Measurements from ENCODE around the gene SEC24C. TPM values are rescaled to one million over a fixed set of nuclear protein-coding genes. Genes with fewer than 3 reads are reported as not detected.

The SEC24C gene
- total and polyA plus RNA-seq, 7 donors: 28.8 to 60.5 (median 52.3) TPM

DNA sequence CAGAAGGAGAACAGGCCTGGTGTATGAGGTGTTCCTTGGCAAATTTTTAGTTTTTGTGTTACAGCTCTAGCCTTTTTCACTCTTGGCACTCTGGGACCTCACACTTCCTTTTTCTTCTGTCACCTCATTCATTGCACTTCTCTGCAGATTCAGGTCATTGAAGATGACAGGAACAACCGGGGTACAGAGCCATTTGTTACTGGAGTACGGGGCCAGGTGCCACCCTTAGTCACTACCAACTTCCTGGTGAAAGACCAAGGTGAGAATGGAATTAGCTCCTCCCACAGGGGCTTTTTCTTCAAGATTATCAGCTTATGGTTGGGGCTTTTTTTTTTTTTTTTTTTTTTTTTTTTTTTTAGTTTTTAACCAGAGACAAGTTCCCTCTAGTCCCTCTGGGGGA, 19.2 kb downstream of the SEC24C start:
- 70 to 79% (median 74%) methylated on average over 2 of the region's 2 CpGs for WGBS, 3 donors
- intact Hi-C loops (cut with DNase I): no loop called here
- Histone ChIP-seq H3K27me3 (ENCODE audit: insufficient read depth in 3 of 3, low read length in 2 of 3) (no peaks in the 10 kb centered on the region), H3K4me3 (no peak overlapping the region), H3K36me3 (ENCODE audit: insufficient read depth in 1 of 2, low read depth in 1 of 2) (peaks cover 31 to 99% of the 10 kb centered on the region in 2 donors), H3K27ac (no peak overlapping the region), H3K4me1 (no peaks in the 10 kb centered on the region), H3K9me3 (no peaks in the 10 kb centered on the region)
- TF ChIP-seq, protein P1, sequence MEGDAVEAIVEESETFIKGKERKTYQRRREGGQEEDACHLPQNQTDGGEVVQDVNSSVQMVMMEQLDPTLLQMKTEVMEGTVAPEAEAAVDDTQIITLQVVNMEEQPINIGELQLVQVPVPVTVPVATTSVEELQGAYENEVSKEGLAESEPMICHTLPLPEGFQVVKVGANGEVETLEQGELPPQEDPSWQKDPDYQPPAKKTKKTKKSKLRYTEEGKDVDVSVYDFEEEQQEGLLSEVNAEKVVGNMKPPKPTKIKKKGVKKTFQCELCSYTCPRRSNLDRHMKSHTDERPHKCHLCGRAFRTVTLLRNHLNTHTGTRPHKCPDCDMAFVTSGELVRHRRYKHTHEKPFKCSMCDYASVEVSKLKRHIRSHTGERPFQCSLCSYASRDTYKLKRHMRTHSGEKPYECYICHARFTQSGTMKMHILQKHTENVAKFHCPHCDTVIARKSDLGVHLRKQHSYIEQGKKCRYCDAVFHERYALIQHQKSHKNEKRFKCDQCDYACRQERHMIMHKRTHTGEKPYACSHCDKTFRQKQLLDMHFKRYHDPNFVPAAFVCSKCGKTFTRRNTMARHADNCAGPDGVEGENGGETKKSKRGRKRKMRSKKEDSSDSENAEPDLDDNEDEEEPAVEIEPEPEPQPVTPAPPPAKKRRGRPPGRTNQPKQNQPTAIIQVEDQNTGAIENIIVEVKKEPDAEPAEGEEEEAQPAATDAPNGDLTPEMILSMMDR (IDR thresholded peaks at IDR 0.05): no peak
- ATAC-seq (no peak), DNase-seq (no peak)

DNA sequence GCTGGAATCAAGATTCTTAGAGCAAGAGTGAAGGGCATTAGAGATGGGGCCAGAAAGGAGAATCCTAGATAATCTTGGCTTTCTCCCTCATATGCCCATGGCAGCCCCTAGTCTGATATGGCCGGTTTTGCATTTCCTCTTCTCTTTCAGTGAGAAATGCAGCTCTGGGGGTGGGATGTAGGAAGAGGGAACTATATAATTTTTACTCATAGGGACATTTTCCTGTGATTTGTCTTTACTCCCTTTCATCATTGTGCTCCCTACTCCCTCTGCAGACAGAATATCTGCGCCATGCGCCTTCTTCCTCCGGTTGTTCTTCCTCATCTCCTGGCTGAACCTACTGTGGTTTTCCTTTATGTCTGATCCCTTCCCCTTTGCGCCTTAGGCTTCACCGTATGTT, 20.9 kb downstream of the SEC24C start:
- no peak overlapping the region for H3K27ac ChIP-seq
- no peaks in the 10 kb centered on the region for H3K4me1 ChIP-seq
- 93 to 96% (median 94%) methylated on average over 6 of the region's 6 CpGs for WGBS, 3 donors
- H3K9me3 ChIP-seq: no peaks in the 10 kb centered on the region
- H3K4me3 ChIP-seq: no peak overlapping the region
- intact Hi-C loops (cut with DNase I): no loop called here
- DNase-seq (no peak), ATAC-seq (no peak)
- no peaks in the 10 kb centered on the region for H3K27me3 ChIP-seq (ENCODE audit: insufficient read depth in 3 of 3, low read length in 2 of 3)
- peaks cover 31 to 100% of the 10 kb centered on the region in 2 donors for H3K36me3 ChIP-seq (ENCODE audit: insufficient read depth in 1 of 2, low read depth in 1 of 2)
- TF ChIP-seq, protein P1 (IDR thresholded peaks at IDR 0.05): no peak

DNA sequence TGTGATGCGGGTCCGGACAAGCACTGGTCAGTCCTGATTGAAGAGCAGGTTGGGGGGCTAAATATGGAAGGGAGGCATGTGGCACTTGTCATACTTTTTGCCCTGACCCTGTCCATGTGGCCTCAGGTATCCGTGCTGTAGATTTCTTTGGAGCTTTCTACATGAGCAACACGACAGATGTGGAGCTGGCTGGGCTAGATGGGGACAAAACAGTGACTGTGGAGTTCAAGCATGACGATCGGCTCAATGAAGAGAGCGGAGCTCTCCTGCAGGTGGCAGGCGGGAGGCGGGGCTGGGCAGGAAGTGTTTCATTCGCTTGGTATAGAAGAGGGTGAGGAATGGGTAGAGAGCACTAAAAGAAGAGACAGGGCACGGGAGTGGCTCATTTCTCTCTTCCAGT, 24.7 kb downstream of the SEC24C start:
- WGBS, 3 donors: 58 to 68% (median 64%) methylated on average over 11 of the region's 11 CpGs
- H3K9me3 ChIP-seq: no peaks in the 10 kb centered on the region
- H3K36me3 ChIP-seq (ENCODE audit: insufficient read depth in 1 of 2, low read depth in 1 of 2): peaks cover 11 to 79% of the 10 kb centered on the region in 2 donors
- ATAC-seq (no peak), DNase-seq (no peak)
- TF ChIP-seq, protein P1 (IDR thresholded peaks at IDR 0.05): no peak
- H3K4me1 ChIP-seq: peaks cover 13% of the 10 kb centered on the region
- no peaks in the 10 kb centered on the region for H3K27me3 ChIP-seq (ENCODE audit: insufficient read depth in 3 of 3, low read length in 2 of 3)
- H3K4me3 ChIP-seq: no peak overlapping the region
- no peak overlapping the region for H3K27ac ChIP-seq
- intact Hi-C loops (cut with DNase I): no loop called here

DNA sequence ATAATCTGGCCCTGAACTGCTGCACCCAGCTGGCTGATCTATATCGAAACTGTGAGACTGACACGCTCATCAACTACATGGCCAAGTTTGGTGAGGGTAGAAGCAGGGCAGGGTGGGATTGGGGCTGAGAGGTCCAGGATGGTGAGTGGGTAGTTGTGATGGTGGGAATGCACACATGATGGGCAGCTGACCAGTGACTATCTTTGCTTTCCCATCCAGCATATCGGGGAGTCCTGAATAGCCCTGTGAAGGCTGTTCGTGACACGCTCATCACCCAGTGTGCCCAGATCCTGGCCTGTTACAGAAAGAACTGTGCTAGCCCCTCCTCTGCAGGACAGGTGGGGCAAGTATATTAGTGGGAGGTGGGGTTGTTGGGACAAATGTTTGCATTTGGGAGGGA, 25.2 kb downstream of the SEC24C start:
- Histone ChIP-seq H3K4me3 (no peak overlapping the region), H3K27me3 (ENCODE audit: insufficient read depth in 3 of 3, low read length in 2 of 3) (no peaks in the 10 kb centered on the region), H3K9me3 (no peaks in the 10 kb centered on the region), H3K27ac (no peak overlapping the region), H3K36me3 (ENCODE audit: insufficient read depth in 1 of 2, low read depth in 1 of 2) (peaks cover 10 to 79% of the 10 kb centered on the region in 2 donors), H3K4me1 (peaks cover 18% of the 10 kb centered on the region)
- TF ChIP-seq, protein P1 (IDR thresholded peaks at IDR 0.05): no peak
- intact Hi-C loops (cut with DNase I): no loop called here
- 70 to 73% (median 73%) methylated on average over 5 of the region's 5 CpGs for WGBS, 3 donors
- no peak for ATAC-seq
- no peak for DNase-seq

DNA sequence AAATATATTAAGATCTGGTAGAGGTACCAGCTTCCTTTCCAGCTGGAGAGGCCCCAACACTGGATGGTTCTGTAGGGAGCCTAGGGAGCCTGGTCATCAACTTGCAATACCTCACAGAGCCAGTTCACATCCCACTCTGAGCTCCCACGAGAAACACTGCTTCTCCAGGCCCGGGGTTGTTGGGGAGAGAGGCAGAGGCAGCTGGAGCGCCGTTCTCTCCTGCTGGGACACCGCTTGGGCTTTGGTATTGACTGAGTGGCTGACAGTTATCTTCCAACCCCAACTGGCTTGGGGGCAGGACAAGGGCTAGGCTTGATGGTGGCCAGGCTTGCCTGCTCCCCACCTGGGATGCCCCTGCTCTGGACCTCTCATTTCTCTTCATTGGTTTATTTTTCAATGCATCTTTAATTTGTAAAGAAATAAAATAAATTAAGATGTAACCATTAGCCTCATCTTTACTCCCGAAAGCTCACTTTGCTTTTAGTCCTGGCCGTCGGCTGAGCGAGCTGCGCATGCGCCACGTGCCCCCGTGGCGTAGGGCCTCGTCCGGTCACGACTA, 27.6 kb downstream of the SEC24C start:
- DNase-seq (peak; percentile 91 to 95), ATAC-seq (peak; percentile 6 to 87 (median 14))
- intact Hi-C loops (cut with DNase I): no loop called here
- peak overlapping the region; percentile 84 for H3K4me3 ChIP-seq
- H3K27ac ChIP-seq: peak overlapping the region; percentile 97
- H3K4me1 ChIP-seq: peaks cover 32% of the 10 kb centered on the region
- peaks cover 10 to 79% of the 10 kb centered on the region in 2 donors for H3K36me3 ChIP-seq (ENCODE audit: insufficient read depth in 1 of 2, low read depth in 1 of 2)
- 9 to 14% (median 10%) methylated on average over 17 of the region's 17 CpGs for WGBS, 3 donors
- no peaks in the 10 kb centered on the region for H3K27me3 ChIP-seq (ENCODE audit: insufficient read depth in 3 of 3, low read length in 2 of 3)
- TF ChIP-seq, protein P1 (IDR thresholded peaks at IDR 0.05): no peak
- no peaks in the 10 kb centered on the region for H3K9me3 ChIP-seq

All from psoas muscle (tissue), 8 donors.